AG04450 (cell line): ENCODE results near the gene SDR9C7. TPM values are rescaled to one million over a fixed set of nuclear protein-coding genes. Genes with fewer than 3 reads are reported as not detected.

ENCODE experiments used
- CTCF ChIA-PET: fragments of 300-600, 350-600 bp; formaldehyde crosslinking; extraction: SDS; loops from one replicate; lab custom pipeline; 2022; ENCODE audit warnings: antibody characterized with exemption, inconsistent platforms; lab: Charles Lee
- POLR2A ChIA-PET: fragments of 350-600 bp; formaldehyde crosslinking; extraction: SDS; loops from one replicate; lab custom pipeline; 2021; ENCODE audit warnings: antibody characterized with exemption, inconsistent platforms; lab: Yijun Ruan, JAX
- DNase-seq: peaks from one replicate; pipeline ENCODE4 v3.0.0-alpha.2; 2011; ENCODE audit warnings: low read depth, low spot score
- H3K27ac ChIP-seq: one replicate; pipeline ENCODE4 v1.5.1; 2012; ENCODE audit warnings: low read depth, low read length, control low read depth
- H3K27me3 ChIP-seq: one replicate; pipeline ENCODE4 v1.6.0; 2012; ENCODE audit warnings: low read length; ENCODE audit not compliant: control insufficient read depth, insufficient read depth
- H3K4me3 ChIP-seq: 2 replicates; pipeline ENCODE4 v1.5.1; 2011; ENCODE audit warnings: mild to moderate bottlenecking, low read depth, low read length, control low read depth
- H3K9me3 ChIP-seq: 2 replicates; pipeline ENCODE4 v1.5.1; 2012; ENCODE audit warnings: low read length; ENCODE audit not compliant: control insufficient read depth, insufficient read depth
- CTCF ChIP-seq: IDR thresholded peaks from 2 replicates; pipeline ENCODE4 v1.5.1; 2011; ENCODE audit warnings: low read depth, low read length, control low read depth, inconsistent platforms
- polyA plus RNA-seq: library from polyadenylated mRNA; depleted of rRNA; stranded (reverse); fragments of >200 nt; gene quantifications from 2 replicates; pipeline ENCODE4 v1.2.3, GENCODE V29; 2011

SDR9C7 gene
- polyA plus RNA-seq, 1 experiment = not detected

DNA sequence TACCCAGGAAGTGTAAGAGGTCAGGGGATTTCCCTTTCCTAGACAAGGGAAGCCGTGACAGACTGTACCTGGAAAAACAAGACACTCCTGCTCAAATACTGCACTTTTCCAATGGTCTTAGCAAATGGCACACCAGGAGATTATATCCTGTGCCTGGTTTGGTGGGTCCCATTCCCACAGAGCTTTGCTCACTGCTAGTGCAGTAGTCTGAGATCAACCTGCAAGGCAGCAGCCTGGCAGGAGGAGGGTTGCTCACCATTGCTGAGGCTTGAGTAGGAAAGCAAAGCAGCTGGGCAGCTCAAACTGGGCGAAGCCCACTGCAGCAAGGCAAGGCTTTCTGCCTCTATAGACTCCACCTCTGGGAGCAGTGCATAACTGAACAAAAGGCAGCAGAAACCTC lies 24.2 kb upstream of the SDR9C7 start:
- ChIA-PET CTCF (no interaction called here), POLR2A (no interaction called here)
- H3K9me3 ChIP-seq = peaks cover 9% of the 10 kb centered on the region; the same call in 1 of the 2 replicates
- peaks cover 21% of the 10 kb centered on the region for H3K27me3 ChIP-seq
- no peak overlapping the region for H3K27ac ChIP-seq
- no peak overlapping the region for H3K4me3 ChIP-seq
- DNase-seq = no peak
- TF ChIP-seq CTCF = no peak

GRCh38 chr12:56957229-56958052 lies 23.2 kb upstream of the SDR9C7 start, which contains the start of gene RDH16:
Gene RDH16, minus strand, starts transcription at chr12:56957608. Its CDS starts 146 bp downstream, at chr12:56957462.
- ChIA-PET CTCF (interaction anchor here (0.6 kb wide), 1 partner anchor 11 kb away, joined by 3 read pairs; no protein-coding TSS in a partner anchor), POLR2A (no interaction called here)

GRCh38 chr12:56955631-56956256 lies 21.5 kb upstream of the SDR9C7 start:
- H3K9me3 ChIP-seq = peaks cover 9% of the 10 kb centered on the region; the same call in 1 of the 2 replicates
- H3K27me3 ChIP-seq = peaks cover 32% of the 10 kb centered on the region
- ChIA-PET CTCF (no interaction called here), POLR2A (no interaction called here)
- H3K27ac ChIP-seq = no peak overlapping the region
- no peak for DNase-seq
- no peak for TF ChIP-seq CTCF
- H3K4me3 ChIP-seq = no peak overlapping the region

More at GRCh38 chr12:56957229-56958052, 23.2 kb upstream of the SDR9C7 start, which contains the start of gene RDH16:
- Histone ChIP-seq H3K9me3 (peaks cover 9% of the 10 kb centered on the region; the same call in 1 of the 2 replicates), H3K27ac (no peak within 1 kb of the TSS), H3K4me3 (no peak within 1 kb of the TSS), H3K27me3 (peaks cover 25% of the 10 kb centered on the region)
- DNase-seq = no peak
- TF ChIP-seq CTCF = no peak

DNA sequence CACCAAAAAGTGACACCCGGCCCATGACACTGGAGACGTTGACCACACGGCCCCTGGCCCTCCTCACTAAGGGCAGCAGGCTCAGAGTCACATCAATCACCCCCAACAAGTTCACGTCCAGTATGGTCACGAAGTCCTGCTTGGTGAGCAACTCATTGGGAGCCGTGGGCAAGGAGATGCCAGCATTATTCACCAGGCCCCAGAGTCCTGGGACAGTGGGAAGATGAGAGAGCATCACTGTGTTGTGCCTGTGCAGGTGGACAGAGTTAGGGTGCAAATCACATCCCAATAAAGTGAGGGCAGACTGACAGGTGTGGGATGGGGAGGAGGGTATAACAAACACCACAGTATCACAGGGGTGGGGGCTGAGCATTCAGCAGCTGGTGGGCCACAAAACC lies 20.7 kb upstream of the SDR9C7 start:
- TF ChIP-seq CTCF = no peak
- CTCF ChIA-PET = no interaction called here
- POLR2A ChIA-PET = no interaction called here
- H3K27ac ChIP-seq = no peak overlapping the region
- H3K4me3 ChIP-seq = no peak overlapping the region
- peaks cover 32% of the 10 kb centered on the region for H3K27me3 ChIP-seq
- no peak for DNase-seq
- H3K9me3 ChIP-seq = peaks cover 9% of the 10 kb centered on the region; the same call in 1 of the 2 replicates
